Stomach (tissue), 8 donors: Measurements from ENCODE around the gene GRAMD2B. TPM values are rescaled to one million over a fixed set of nuclear protein-coding genes. Genes with fewer than 3 reads are reported as not detected.

Experiments used
- polyA plus RNA-seq, 3 donors: library from polyadenylated mRNA; stranded (reverse); fragments of 200-250 nt; gene quantifications; one replicate each; pipeline ENCODE4 v1.2.3, GENCODE V29; 2013
- total RNA-seq, 5 donors: library from RNA; depleted of rRNA; stranded (reverse); fragments of >200 nt; gene quantifications; one replicate each; pipeline versions ENCODE4 v1.1.0 to v1.2.3, GENCODE V29; 2014 to 2016
- donor health status: healthy with polysubstance abuse.
- donor health status: Bipolar disorder and iron deficiency.
- donor health status: healthy.

GRAMD2B gene
- total and polyA plus RNA-seq, 8 donors: 5.7 to 69.6 (median 23.7) TPM

Other genes starting within 250 kb of the GRAMD2B start
- gene ALDH7A1, start 171.8 kb downstream of the GRAMD2B start, total RNA-seq: 10 to 100 TPM in 4 of 5 donors, 1 to 10 TPM in 1; 4.9 to 55.6 (median 30.9) TPM
- gene ALDH7A1, start 171.8 kb downstream of the GRAMD2B start, polyA plus RNA-seq: 10 to 100 TPM; 32.2 to 52.9 (median 32.9) TPM
- 100 to 1,000 TPM in 2 of 5 donors, 10 to 100 TPM in 3; 26.6 to 246 (median 61.1) TPM for gene PHAX, start 177.5 kb downstream of the GRAMD2B start, total RNA-seq
- 10 to 100 TPM; 14.4 to 18.8 (median 15.4) TPM for gene PHAX, start 177.5 kb downstream of the GRAMD2B start, polyA plus RNA-seq